NCI-H524 treated with DMSO at 0.1 percent for 48 hours (cell line): ENCODE data around the gene IDI2.

Experiments
- DNase-seq: peaks from one replicate; lab custom pipeline; 2025; lab: John Stamatoyannopoulos, UW

Gene IDI2

GRCh38 chr10:980468-981093 is 45.1 kb downstream of the IDI2 start:
- no peak for DNase-seq

- DNase-seq: no peak
These were observed 46.7 kb downstream of the IDI2 start for GRCh38 chr10:978826-979421.

GRCh38 chr10:976316-976715 is 49.3 kb downstream of the IDI2 start:
- DNase-seq: no peak

- no peak for DNase-seq
These were observed 50.9 kb downstream of the IDI2 start for GRCh38 chr10:974785-975074.

GRCh38 chr10:974038-974784 is 51.4 kb downstream of the IDI2 start:
- DNase-seq: no peak

- no peak for DNase-seq
These were observed 52.9 kb downstream of the IDI2 start for GRCh38 chr10:972763-973162.

- no peak for DNase-seq
These were observed 54.0 kb downstream of the IDI2 start for GRCh38 chr10:971613-972012.

GRCh38 chr10:971150-971542 is 54.5 kb downstream of the IDI2 start:
- no peak for DNase-seq

GRCh38 chr10:970311-971149 is 55.1 kb downstream of the IDI2 start:
- DNase-seq: no peak

- no peak for DNase-seq
These were observed 56.0 kb downstream of the IDI2 start for GRCh38 chr10:969473-970150.
